Neuronal stem cell (in vitro differentiated cells): Measurements from ENCODE around the gene FCGR3B.
"Not testable (repeated sequence)": the region's sequence is repeated elsewhere in the genome, so short reads cannot be mapped to it uniquely, and the experiment has no call there.

Experiments used
- DNase-seq: peaks from one replicate; pipeline ENCODE4 v3.0.0-alpha.2; 2013; ENCODE audit warnings: low spot score
- H2AFZ ChIP-seq: one replicate; pipeline ENCODE4 v1.6.1; 2013; ENCODE audit warnings: mild to moderate bottlenecking, low read length, inconsistent platforms
- H2AK5ac ChIP-seq: 2 replicates; pipeline ENCODE4 v1.6.1; 2013; ENCODE audit warnings: low read depth, mild to moderate bottlenecking, inconsistent platforms, low read length, moderate library complexity, mixed read lengths
- H2BK120ac ChIP-seq: 2 replicates; pipeline ENCODE4 v1.6.1; 2013; ENCODE audit warnings: low read depth, mild to moderate bottlenecking, inconsistent platforms, low read length, moderate library complexity, mixed read lengths
- H2BK12ac ChIP-seq: one replicate; pipeline ENCODE4 v1.6.1; 2013; ENCODE audit warnings: low read length, inconsistent platforms
- H2BK15ac ChIP-seq: 2 replicates; pipeline ENCODE4 v1.6.1; 2013; ENCODE audit warnings: mild to moderate bottlenecking, low read length, inconsistent platforms, mixed read lengths
- H2BK5ac ChIP-seq: one replicate; pipeline ENCODE4 v1.6.1; 2013; ENCODE audit warnings: inconsistent platforms, mild to moderate bottlenecking, low read length, moderate library complexity
- H3K14ac ChIP-seq: one replicate; pipeline ENCODE4 v1.6.1; 2013; ENCODE audit warnings: low read length, inconsistent platforms
- H3K18ac ChIP-seq: 2 replicates; pipeline ENCODE4 v1.6.1; 2013; ENCODE audit warnings: low read length, inconsistent platforms
- H3K23ac ChIP-seq: 2 replicates; pipeline ENCODE4 v1.6.1; 2013; ENCODE audit warnings: low read depth, mild to moderate bottlenecking, mixed read lengths, low read length, inconsistent platforms; ENCODE audit not compliant: poor library complexity
- H3K27ac ChIP-seq: replicated peaks from 3 replicates; pipeline ENCODE4 v1.5.1; 2013; ENCODE audit warnings: low read length, inconsistent platforms
- H3K27me3 ChIP-seq, 3 experiments: 2 replicates each; pipeline ENCODE4 v1.6.1; 2013; ENCODE audit warnings: low read length in 3 of 3, mild to moderate bottlenecking in 2 of 3, inconsistent platforms in 1 of 3, low read depth in 1 of 3, mixed read lengths in 1 of 3, moderate library complexity in 1 of 3; ENCODE audit not compliant: control insufficient read depth in 3 of 3, insufficient read depth in 3 of 3
- H3K36me3 ChIP-seq, 2 donors: replicated peaks in 1 of 2; 2 replicates each; pipeline ENCODE4 v1.6.1; 2013; ENCODE audit warnings: low read length in 2 of 2; ENCODE audit not compliant: control insufficient read depth in 2 of 2, insufficient read depth in 2 of 2
- H3K4ac ChIP-seq: 2 replicates; pipeline ENCODE4 v1.6.1; 2013; ENCODE audit warnings: inconsistent platforms, mild to moderate bottlenecking, low read length, moderate library complexity
- H3K4me1 ChIP-seq, 2 donors: 1 replicate in 1 of 2; 2 replicates in 1 of 2; pipeline ENCODE4 v1.6.1; 2013; ENCODE audit warnings: low read length in 2 of 2, low read depth in 1 of 2; ENCODE audit not compliant: control insufficient read depth in 2 of 2, insufficient read depth in 1 of 2
- H3K4me2 ChIP-seq: one replicate; pipeline ENCODE4 v1.6.1; 2013; ENCODE audit warnings: mild to moderate bottlenecking, low read length, inconsistent platforms; ENCODE audit not compliant: insufficient read depth, poor library complexity, severe bottlenecking
- H3K4me3 ChIP-seq, 2 donors: 2 replicates each; pipeline ENCODE4 v1.5.1; 2013; ENCODE audit warnings: low read length in 2 of 2, mild to moderate bottlenecking in 2 of 2, inconsistent platforms in 1 of 2, moderate library complexity in 1 of 2
- H3K79me1 ChIP-seq: one replicate; pipeline ENCODE4 v1.6.1; 2013; ENCODE audit warnings: low read depth, mild to moderate bottlenecking, inconsistent platforms, low read length, moderate library complexity
- H3K9ac ChIP-seq: one replicate; pipeline ENCODE4 v1.6.1; 2013; ENCODE audit warnings: mild to moderate bottlenecking, low read depth, low read length, inconsistent platforms; ENCODE audit not compliant: poor library complexity
- H3K9me3 ChIP-seq, 2 donors: replicated peaks in 1 of 2; 2 replicates each; pipeline versions ENCODE3 to v1.6.1; 2013; ENCODE audit warnings: low read length in 2 of 2, mild to moderate bottlenecking in 2 of 2, inconsistent platforms in 1 of 2, low read depth in 1 of 2, mixed read lengths in 1 of 2, moderate library complexity in 1 of 2; ENCODE audit not compliant: control insufficient read depth in 2 of 2, insufficient read depth in 1 of 2
- H4K8ac ChIP-seq: one replicate; pipeline ENCODE4 v1.6.1; 2013; ENCODE audit warnings: low read depth, mild to moderate bottlenecking, inconsistent platforms, low read length, moderate library complexity
- H4K91ac ChIP-seq: one replicate; pipeline ENCODE4 v1.6.1; 2013; ENCODE audit warnings: low read length, low read depth, mild to moderate bottlenecking, inconsistent platforms; ENCODE audit not compliant: poor library complexity
- WGBS, 2 donors: extraction: QIAGEN DNeasy Blood & Tissue Kit; methylation state at CpG; one replicate each; pipeline ENCODE4 v1.1.7; 2013; ENCODE audit warnings: missing lambda C conversion rate in 2 of 2, mixed read lengths in 1 of 2; ENCODE audit not compliant: insufficient read length in 2 of 2, insufficient replicate concordance in 1 of 2; ENCODE audit errors: extremely low coverage in 2 of 2; 5-methylcytosine and 5-hydroxymethylcytosine counted together

Gene FCGR3B

GRCh38 chr1:161630128-161630742 is 741 bp downstream of the FCGR3B start:
- not testable (repeated sequence) for H2AK5ac ChIP-seq, H3K36me3 ChIP-seq, H2BK15ac ChIP-seq, H3K79me1 ChIP-seq, H3K9me3 ChIP-seq, H2BK5ac ChIP-seq, H3K27ac ChIP-seq, H3K27me3 ChIP-seq, H3K23ac ChIP-seq, H3K4me3 ChIP-seq, H2AFZ ChIP-seq, H2BK12ac ChIP-seq, H2BK120ac ChIP-seq, H3K9ac ChIP-seq, H4K8ac ChIP-seq, H3K14ac ChIP-seq, H3K4ac ChIP-seq, H4K91ac ChIP-seq, DNase-seq, H3K4me1 ChIP-seq, H3K18ac ChIP-seq, H3K4me2 ChIP-seq
- no CpG with 5 or more reads among the region's 2 CpGs for WGBS, 2 donors

DNA sequence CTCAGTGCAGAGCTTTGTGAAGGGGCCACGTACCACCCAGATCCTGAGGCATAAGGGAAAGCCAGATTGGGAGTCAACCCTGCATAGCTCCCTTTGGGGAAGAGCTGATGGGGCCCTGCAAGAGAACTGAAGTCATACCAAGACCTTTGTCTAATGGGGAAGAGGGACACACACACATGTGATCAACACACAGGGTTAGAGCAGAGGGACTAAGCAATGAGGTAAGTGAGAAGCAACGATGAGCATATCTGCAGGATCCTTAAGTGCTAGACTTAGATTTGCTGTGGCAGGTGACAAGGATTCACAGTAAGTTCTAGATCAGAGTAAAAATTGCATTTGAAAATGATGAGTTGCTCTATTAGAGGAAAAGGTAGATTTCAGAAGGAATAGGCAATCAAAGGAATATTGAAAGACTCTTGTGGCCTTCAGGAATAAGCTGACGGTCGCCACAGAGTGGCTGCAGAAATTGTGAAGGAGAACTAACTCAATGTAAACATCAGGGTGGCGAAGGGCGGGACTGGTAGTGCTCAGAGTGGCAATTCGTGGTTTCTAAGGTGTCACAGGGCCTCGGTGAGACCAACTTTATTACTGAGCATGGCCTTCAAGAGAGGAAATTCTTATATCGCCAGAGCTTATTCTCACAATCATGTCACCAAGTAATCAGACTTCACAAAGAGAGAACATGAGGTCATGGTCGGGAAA is 4.4 kb downstream of the FCGR3B start:
- not testable (repeated sequence) for H3K27ac ChIP-seq, H3K4me3 ChIP-seq, H2BK15ac ChIP-seq, H4K91ac ChIP-seq, DNase-seq, H2BK5ac ChIP-seq, H2BK12ac ChIP-seq, H3K18ac ChIP-seq, H3K23ac ChIP-seq, H3K9ac ChIP-seq, H3K4me1 ChIP-seq, H3K4ac ChIP-seq, H3K9me3 ChIP-seq, H2AK5ac ChIP-seq, H3K4me2 ChIP-seq, H3K79me1 ChIP-seq, H2BK120ac ChIP-seq, H3K27me3 ChIP-seq, H4K8ac ChIP-seq, H3K14ac ChIP-seq, H3K36me3 ChIP-seq, H2AFZ ChIP-seq
- 100% methylated on average over 1 of the region's 10 CpGs; no CpG with 5 or more reads in 1 of the 2 donors for WGBS, 2 donors

DNA sequence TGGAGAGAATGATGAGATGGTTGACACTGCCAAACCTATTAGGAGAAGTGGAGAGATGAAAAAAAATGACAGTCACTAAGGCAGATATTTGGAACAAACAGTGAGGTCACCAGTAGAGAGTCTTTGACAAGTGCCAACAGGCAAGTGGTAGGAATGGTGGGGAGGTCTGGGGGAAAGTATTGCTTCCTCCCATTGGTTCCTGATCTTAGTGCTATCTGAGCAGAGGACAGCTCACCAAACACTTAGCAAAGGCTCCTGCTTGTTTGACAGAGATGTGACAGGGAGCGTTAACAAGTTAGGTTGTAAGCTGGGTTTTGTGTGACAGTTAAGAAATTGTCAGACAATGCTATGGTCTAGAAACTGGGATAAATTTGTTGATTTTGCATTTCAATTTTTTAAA is 6.4 kb downstream of the FCGR3B start:
- H3K4me3 ChIP-seq, H3K9ac ChIP-seq, H2BK15ac ChIP-seq, H2AK5ac ChIP-seq, H3K18ac ChIP-seq, H3K27ac ChIP-seq, H3K9me3 ChIP-seq, H3K14ac ChIP-seq, H2BK12ac ChIP-seq, H4K8ac ChIP-seq, H3K79me1 ChIP-seq, H3K4me1 ChIP-seq, H3K4ac ChIP-seq, H3K4me2 ChIP-seq, H3K23ac ChIP-seq, H2AFZ ChIP-seq, H3K36me3 ChIP-seq, DNase-seq, H2BK120ac ChIP-seq, H2BK5ac ChIP-seq, H4K91ac ChIP-seq: not testable (repeated sequence)
- WGBS, 2 donors, result no CpG with 5 or more reads among the region's 1 CpG
- peaks cover 0 to 15% (median 4%) of the 10 kb centered on the region in 3 experiments for H3K27me3 ChIP-seq

DNA sequence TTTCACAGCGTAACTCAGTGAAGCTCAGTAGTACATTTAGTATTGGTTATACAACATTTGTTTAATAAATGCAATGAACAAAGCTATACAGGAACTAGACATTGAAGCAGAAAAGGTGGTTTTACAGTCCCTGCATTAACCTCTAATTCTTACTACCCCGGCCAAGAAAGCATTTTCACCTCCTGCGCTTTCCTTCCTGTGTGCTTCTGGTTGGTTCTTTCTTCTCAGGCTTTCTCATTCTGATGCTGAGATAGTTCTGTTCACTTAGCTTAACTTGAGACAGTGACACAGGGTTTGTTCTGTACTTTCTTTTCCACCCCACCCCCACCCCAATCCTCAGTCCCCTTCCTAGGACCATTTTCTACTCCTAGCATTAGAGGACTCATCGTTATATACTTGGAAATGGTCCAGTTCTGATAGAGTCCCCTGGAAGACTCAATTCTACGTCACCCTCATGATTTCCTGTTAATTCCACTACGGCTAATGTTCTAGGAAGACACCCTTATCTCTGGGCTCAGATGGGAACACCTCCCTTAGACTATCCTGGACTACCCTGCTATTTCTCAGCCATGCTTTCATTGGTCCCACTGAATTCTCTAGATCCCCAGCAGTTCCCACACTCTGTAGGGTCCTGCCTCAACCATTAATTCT is 7.5 kb downstream of the FCGR3B start:
- not testable (repeated sequence) for H3K36me3 ChIP-seq, H3K23ac ChIP-seq, H3K9ac ChIP-seq, DNase-seq, H2BK15ac ChIP-seq, H4K91ac ChIP-seq, H2BK120ac ChIP-seq, H3K4me2 ChIP-seq, H3K4ac ChIP-seq, H4K8ac ChIP-seq, H3K4me3 ChIP-seq, H2BK12ac ChIP-seq, H2BK5ac ChIP-seq, H3K27ac ChIP-seq, H2AFZ ChIP-seq, H3K18ac ChIP-seq, H2AK5ac ChIP-seq, H3K4me1 ChIP-seq, H3K14ac ChIP-seq, H3K79me1 ChIP-seq, H3K9me3 ChIP-seq
- WGBS, 2 donors, result no CpG with 5 or more reads among the region's 6 CpGs
- peaks cover 0 to 15% (median 4%) of the 10 kb centered on the region in 3 experiments for H3K27me3 ChIP-seq
